Subcutaneous abdominal adipose tissue (tissue), 5 donors: ENCODE results near the gene THADA.
A peak's percentile ranks its signal among the peaks of the same experiment; 100 is the strongest.
"Not testable (repeated sequence)": the region's sequence is repeated elsewhere in the genome, so short reads cannot be mapped to it uniquely, and the experiment has no call there.

Source experiments
- H3K27ac ChIP-seq: one replicate; pipeline ENCODE4 v1.7.0; 2013; ENCODE audit warnings: low read depth, mild to moderate bottlenecking, inconsistent platforms, low read length, moderate library complexity
- H3K27me3 ChIP-seq, 5 donors: one replicate each; pipeline ENCODE4 v1.7.0; 2013; ENCODE audit warnings: low read length in 5 of 5, inconsistent platforms in 1 of 5; ENCODE audit not compliant: control insufficient read depth in 5 of 5, insufficient read depth in 4 of 5
- H3K36me3 ChIP-seq, 5 donors: one replicate each; pipeline ENCODE4 v1.7.0; 2013; ENCODE audit warnings: low read length in 5 of 5; ENCODE audit not compliant: control insufficient read depth in 5 of 5, insufficient read depth in 5 of 5
- H3K4me1 ChIP-seq, 5 donors: one replicate each; pipeline ENCODE4 v1.7.0; 2013; ENCODE audit warnings: low read length in 5 of 5, mild to moderate bottlenecking in 3 of 5, moderate library complexity in 1 of 5; ENCODE audit not compliant: control insufficient read depth in 5 of 5, insufficient read depth in 5 of 5
- H3K4me3 ChIP-seq, 5 donors: one replicate each; pipeline ENCODE4 v1.7.0; 2013; ENCODE audit warnings: low read length in 5 of 5, low read depth in 1 of 5
- H3K9ac ChIP-seq, 5 donors: one replicate each; pipeline ENCODE4 v1.7.0; 2013; ENCODE audit warnings: low read length in 5 of 5, mild to moderate bottlenecking in 4 of 5, moderate library complexity in 3 of 5
- H3K9me3 ChIP-seq, 5 donors: one replicate each; pipeline ENCODE4 v1.7.0; 2013; ENCODE audit warnings: low read length in 5 of 5; ENCODE audit not compliant: control insufficient read depth in 5 of 5
- donor health status: healthy.
- donor health status: healthy.
- donor health status: healthy.
- donor health status: healthy.
- donor health status: healthy.

The THADA gene

DNA sequence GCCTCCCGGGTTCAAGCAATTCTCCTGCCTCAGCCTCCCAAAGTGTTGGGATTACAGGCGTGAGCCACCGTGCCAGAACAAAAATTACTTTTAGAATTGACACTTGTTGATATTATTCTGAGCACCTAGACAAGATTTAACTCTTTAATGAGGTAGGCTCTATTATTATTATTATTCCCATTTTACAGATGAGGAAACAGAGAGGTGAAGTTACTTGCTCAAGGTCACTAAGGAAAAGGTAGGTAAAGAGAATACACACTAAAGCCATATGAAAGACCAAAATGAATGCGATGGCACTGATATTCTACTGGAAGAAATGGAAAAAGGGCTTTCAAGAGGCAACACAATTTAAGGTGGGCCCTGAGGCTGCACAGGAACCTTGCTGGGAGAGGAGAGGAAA lies 295.6 kb downstream of the THADA start:
- Histone ChIP-seq H3K27ac (no peak overlapping the region), H3K36me3 (no peaks in the 10 kb centered on the region), H3K9me3 (no peaks in the 10 kb centered on the region), H3K4me1 (peaks cover 0 to 24% (median 22%) of the 10 kb centered on the region in 5 donors), H3K27me3 (no peaks in the 10 kb centered on the region), H3K4me3 (no peak overlapping the region), H3K9ac (no peak overlapping the region)

DNA sequence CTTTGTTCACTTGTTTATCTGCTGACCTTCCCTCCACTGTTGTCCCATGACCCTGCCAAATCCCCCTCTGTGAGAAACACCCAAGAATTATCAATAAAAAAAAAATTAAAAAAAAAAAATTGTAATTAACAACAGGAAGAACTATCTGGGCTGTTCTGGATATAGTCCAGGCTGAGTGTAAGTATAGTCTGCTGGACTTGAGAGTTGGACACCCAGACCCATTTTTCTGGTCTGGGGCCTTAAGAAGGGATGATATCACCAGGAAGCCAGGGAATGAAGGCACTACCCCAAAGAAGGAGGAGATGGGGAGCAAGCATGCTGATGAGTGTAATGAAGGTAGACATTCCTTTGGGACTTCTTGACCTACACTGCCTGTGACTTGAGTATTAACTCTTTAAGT lies 297.3 kb downstream of the THADA start:
- H3K27ac ChIP-seq = no peak overlapping the region
- no peaks in the 10 kb centered on the region for H3K27me3 ChIP-seq
- no peaks in the 10 kb centered on the region for H3K36me3 ChIP-seq
- no peaks in the 10 kb centered on the region for H3K9me3 ChIP-seq
- H3K4me1 ChIP-seq = peaks cover 0 to 29% (median 12%) of the 10 kb centered on the region in 5 donors
- no peak overlapping the region for H3K9ac ChIP-seq
- H3K4me3 ChIP-seq = no peak overlapping the region

- H3K9me3 ChIP-seq, H3K9ac ChIP-seq, H3K27me3 ChIP-seq, H3K27ac ChIP-seq, H3K36me3 ChIP-seq, H3K4me3 ChIP-seq: not testable (repeated sequence)
- H3K4me1 ChIP-seq = peaks cover 0 to 22% (median 15%) of the 10 kb centered on the region in 5 donors
Observed at GRCh38 chr2:43297740-43298139, 298.1 kb downstream of the THADA start.

- Histone ChIP-seq H3K36me3 (peaks cover 0 to 15% (median 8%) of the 10 kb centered on the region in 5 donors), H3K27ac (no peak overlapping the region), H3K9me3 (no peaks in the 10 kb centered on the region), H3K27me3 (no peaks in the 10 kb centered on the region), H3K4me1 (peaks cover 2 to 13% (median 10%) of the 10 kb centered on the region in 5 donors), H3K4me3 (no peak overlapping the region), H3K9ac (no peak overlapping the region)
Observed at GRCh38 chr2:43294973-43295603, 300.8 kb downstream of the THADA start.

DNA sequence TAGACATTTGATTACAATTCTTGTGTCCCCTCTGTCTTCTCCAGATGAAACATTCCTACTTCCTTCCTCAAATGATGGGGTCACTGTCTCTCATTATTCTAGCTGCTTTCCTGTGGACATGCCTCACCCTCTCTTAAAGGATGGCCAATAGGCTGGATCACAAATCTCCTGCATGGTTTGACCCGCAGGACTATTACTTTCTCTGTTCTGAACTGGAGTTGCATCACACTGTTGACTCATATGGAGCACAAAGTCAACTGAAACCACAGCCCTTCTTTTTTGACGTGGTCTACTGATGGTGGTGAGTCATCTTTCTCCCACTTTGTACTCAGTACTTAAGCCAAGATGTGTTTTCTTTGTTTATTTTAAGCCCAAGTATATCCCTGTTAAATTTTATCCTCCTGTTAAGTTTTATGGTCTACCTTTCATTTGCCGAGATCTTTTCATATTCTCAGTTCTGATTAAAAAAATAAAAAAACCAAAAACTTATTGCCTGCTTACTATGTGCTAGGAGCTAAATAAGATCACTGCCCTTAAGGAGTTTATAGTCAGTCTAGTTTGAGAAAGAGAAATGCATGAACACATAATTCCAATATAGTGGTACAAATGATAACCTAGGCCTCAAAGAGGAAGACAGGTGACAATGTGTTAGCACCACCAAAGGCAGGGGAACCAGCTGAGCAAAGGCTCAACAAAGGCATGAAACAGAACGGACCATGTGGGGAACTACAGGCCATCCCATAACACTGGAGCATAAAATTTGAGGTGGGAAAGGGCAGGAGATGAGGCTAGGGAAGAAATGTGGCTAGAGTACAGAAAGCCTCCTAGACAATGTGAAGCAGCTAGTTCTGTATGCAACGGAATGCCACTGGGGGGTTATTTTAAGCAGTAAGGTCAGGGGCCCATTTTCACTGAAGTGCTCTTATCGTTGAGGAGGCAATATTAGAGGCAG lies 301.8 kb downstream of the THADA start:
- no peaks in the 10 kb centered on the region for H3K27me3 ChIP-seq
- peaks cover 2 to 13% (median 10%) of the 10 kb centered on the region in 5 donors for H3K4me1 ChIP-seq
- H3K27ac ChIP-seq = peak overlapping the region; percentile 38
- H3K9ac ChIP-seq = no peak overlapping the region
- no peak overlapping the region for H3K4me3 ChIP-seq
- no peaks in the 10 kb centered on the region for H3K9me3 ChIP-seq
- peaks cover 0 to 15% (median 8%) of the 10 kb centered on the region in 5 donors for H3K36me3 ChIP-seq

GRCh38 chr2:43292851-43293743 lies 302.7 kb downstream of the THADA start:
- peaks cover 2 to 13% (median 10%) of the 10 kb centered on the region in 5 donors for H3K4me1 ChIP-seq
- H3K9me3 ChIP-seq = no peaks in the 10 kb centered on the region
- no peaks in the 10 kb centered on the region for H3K27me3 ChIP-seq
- peaks cover 0 to 15% (median 8%) of the 10 kb centered on the region in 5 donors for H3K36me3 ChIP-seq
- H3K27ac ChIP-seq = peak overlapping the region; percentile 38
- no peak overlapping the region for H3K9ac ChIP-seq
- H3K4me3 ChIP-seq = no peak overlapping the region

DNA sequence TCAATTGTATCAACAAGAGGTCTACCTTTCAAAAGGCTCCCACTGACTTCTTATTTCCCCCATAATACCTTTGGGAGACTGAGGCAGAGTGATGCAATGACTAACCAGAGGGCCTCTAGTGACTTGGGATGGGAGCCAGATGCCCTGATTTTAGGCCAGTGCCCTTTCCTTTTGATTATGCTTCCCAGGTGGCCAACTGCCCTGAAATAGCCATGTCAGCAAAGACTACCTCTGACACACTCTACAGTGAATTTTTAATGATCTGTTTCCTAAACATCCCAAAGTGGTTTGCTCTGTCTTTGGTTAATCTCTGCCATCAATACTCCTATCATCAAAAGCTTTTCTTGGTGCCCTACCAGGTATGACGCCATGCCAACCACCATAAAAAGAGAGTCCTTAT lies 303.5 kb downstream of the THADA start:
- Histone ChIP-seq H3K4me3 (no peak overlapping the region), H3K27ac (no peak overlapping the region), H3K36me3 (peaks cover 0 to 15% (median 10%) of the 10 kb centered on the region in 5 donors), H3K4me1 (peaks cover 2 to 13% (median 10%) of the 10 kb centered on the region in 5 donors), H3K9me3 (no peaks in the 10 kb centered on the region), H3K27me3 (no peaks in the 10 kb centered on the region), H3K9ac (no peak overlapping the region)

DNA sequence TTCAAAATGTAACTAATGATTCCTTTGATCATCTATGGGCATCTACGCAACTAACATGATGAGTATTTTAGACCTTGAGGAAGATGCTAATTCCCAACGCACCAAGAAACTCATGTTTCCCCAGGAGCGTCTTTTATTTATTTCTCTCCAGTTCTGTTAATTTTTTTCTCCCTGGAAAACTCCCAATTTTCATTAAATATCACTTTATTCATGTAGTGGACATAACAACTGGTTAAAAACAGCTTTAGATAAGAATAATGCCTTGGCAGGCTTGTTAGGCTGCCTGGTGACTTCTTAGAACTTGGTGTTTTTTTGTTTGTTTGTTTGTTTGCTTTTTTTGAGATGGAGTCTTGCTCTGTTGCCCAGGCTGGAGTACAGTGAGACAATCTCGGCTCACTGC lies 306.5 kb downstream of the THADA start:
- H3K27ac ChIP-seq = no peak overlapping the region
- H3K4me3 ChIP-seq = no peak overlapping the region
- H3K9ac ChIP-seq = no peak overlapping the region
- H3K9me3 ChIP-seq = peaks cover 0 to 3% (median 0%) of the 10 kb centered on the region in 5 donors
- peaks cover 2 to 11% (median 8%) of the 10 kb centered on the region in 5 donors for H3K4me1 ChIP-seq
- H3K36me3 ChIP-seq = peaks cover 0 to 39% (median 27%) of the 10 kb centered on the region in 5 donors
- H3K27me3 ChIP-seq = no peaks in the 10 kb centered on the region

- Histone ChIP-seq H3K27ac (no peak overlapping the region), H3K36me3 (peaks cover 0 to 43% (median 32%) of the 10 kb centered on the region in 5 donors), H3K9ac (no peak overlapping the region), H3K4me3 (no peak overlapping the region), H3K27me3 (no peaks in the 10 kb centered on the region), H3K9me3 (peaks cover 0 to 6% (median 0%) of the 10 kb centered on the region in 5 donors), H3K4me1 (peaks cover 0 to 10% (median 2%) of the 10 kb centered on the region in 5 donors)
Observed at GRCh38 chr2:43288417-43289305, 307.2 kb downstream of the THADA start.
